Measurements from ENCODE around the gene MAST4.
"Not testable (repeated sequence)": the region's sequence is repeated elsewhere in the genome, so short reads cannot be mapped to it uniquely, and the experiment has no call there.

The MAST4 gene

GRCh38 chr5:67102708-67103107 is 506.5 kb downstream of the MAST4 start:
- DNase-seq: no peak

- DNase-seq: no peak
Observed at GRCh38 chr5:67104859-67105258, 508.7 kb downstream of the MAST4 start.

GRCh38 chr5:67105270-67105669 is 509.1 kb downstream of the MAST4 start:
- DNase-seq: no peak

GRCh38 chr5:67106626-67107342 is 510.6 kb downstream of the MAST4 start:
- DNase-seq: no peak

- DNase-seq: no peak
Observed at GRCh38 chr5:67111779-67112178, 515.6 kb downstream of the MAST4 start.

DNA sequence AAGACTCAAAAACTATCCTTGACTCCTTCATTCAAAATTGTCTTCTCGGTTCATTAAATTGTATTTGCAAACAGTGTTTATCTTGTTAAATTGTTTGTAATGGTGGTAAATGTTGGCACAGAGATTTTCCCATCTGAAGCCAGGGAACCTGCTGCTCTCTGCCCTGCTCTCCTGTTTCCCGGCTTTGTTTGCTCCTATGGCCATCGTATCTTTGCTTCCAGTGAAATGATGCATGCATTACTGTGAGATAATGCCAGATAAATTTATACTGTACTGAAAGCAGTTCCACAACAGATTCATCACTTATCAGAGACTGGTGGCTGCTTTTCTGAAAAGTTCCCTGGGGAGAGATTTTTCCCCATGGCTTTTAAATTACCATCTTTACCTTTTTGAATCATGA is 519.1 kb downstream of the MAST4 start:
- no peak for DNase-seq

DNA sequence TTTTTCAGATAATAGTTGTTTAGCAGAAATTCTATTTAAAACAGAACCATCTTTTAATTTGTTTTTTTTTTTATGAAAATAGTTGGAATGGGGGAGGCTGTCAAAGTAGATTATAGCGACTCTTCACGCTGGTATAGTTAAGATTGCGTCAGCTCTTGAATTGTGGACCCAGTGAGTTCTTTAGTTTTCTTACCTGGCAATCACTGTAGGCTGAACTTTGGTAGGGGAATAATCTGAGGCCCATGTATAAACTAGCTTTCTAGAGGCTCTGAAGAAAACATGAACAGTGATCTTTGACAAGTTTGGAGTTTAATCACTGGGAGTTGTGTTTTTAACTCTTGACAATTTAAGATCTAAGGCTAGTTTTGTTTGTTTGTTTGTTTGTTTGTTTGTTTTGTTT is 519.6 kb downstream of the MAST4 start:
- DNase-seq: no peak

DNA sequence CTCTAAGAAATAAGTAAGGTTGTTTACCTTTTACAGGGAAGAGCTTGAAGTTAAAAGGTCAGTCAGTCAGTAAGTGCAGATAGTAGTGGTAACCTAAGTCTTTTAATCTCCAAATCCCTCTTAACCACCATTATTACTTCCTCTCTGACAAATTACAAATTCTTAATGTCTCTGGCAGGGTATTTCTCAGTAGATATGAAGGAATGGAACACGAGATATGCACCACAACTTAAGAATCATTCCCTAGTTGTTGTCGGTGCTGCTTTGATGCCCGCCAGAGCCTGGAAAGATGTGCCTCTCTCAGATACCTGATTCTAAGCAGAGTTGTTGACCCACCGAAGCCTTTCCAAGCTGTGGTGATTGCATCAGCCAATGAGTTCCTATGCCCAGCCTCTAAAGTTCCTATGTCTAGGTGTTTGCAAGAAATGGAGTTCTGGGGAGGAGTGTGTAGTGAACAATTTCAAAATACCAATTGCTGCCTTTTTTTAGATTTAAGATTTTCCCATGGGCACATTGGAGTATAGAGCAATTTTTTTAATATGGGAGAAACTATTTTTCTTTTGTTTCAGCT is 521.9 kb downstream of the MAST4 start:
- no peak for DNase-seq

DNA sequence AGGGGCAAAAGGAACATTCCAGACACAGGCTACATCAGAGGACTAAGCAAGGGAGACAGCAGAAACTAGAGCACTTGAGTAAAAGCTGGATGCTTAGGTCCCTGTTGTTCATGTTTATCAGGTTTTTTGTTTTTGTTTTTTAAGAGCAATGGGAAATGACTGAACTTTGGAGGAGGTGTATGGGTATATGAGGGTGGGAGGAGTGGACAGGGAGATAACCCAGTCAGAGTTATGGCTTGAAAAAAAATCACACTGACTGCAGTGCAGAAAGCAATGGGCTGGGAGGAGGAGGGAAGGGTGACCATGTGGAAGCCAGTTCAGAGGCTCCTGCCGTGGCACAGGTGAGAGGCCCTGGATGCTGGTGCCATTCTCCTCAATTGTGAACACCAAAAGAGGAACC is 522.8 kb downstream of the MAST4 start:
- DNase-seq: no peak

- no peak for DNase-seq
Observed at GRCh38 chr5:67120032-67120431, 523.8 kb downstream of the MAST4 start.

- no peak for DNase-seq
Observed at GRCh38 chr5:67123819-67124218, 527.6 kb downstream of the MAST4 start.

DNA sequence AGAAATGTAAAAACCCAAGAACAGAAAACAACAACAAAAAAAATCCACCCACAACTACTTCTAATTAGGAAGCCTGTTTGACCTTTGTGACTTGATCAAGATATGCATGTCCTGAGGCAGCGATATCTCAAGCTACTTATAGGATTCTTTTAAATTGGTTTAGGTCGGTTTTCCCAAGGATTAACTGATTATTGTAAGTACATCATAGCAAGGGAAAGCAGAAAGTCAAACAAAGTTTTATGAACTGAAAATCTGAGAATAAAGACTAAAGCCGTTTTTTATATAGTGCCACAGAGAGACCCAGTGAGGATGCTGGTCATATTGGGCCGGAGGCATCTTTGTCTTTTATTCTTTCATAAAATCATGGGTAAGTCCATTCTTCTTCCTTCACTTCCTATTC is 528.4 kb downstream of the MAST4 start:
- no peak for DNase-seq

GRCh38 chr5:67127347-67127895 is 531.2 kb downstream of the MAST4 start:
- not testable (repeated sequence) for DNase-seq

- no peak for DNase-seq
Observed at GRCh38 chr5:67129768-67130167, 533.6 kb downstream of the MAST4 start.

GRCh38 chr5:67133217-67133616 is 537.0 kb downstream of the MAST4 start:
- no peak for DNase-seq

DNA sequence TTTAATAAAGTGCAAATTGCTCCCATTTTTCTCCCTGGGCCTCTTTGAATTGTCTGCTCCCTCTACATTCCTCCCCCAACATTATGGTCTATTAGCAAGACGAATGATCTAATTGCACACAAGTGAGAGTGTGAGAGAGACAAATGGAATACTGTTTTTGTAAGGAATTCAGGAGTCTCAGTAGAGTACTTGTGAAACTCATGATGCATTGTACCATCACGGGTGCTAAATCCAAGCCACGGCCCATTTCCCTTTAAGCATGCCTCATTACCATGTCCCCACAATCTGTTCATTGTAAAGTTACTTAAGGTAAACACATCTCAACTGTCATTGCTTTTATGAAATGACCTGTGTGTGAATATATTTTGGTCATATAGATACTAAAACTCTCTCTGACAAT is 537.6 kb downstream of the MAST4 start:
- DNase-seq: no peak

- no peak for DNase-seq
Observed at GRCh38 chr5:67135381-67135984, 539.3 kb downstream of the MAST4 start.

DNA sequence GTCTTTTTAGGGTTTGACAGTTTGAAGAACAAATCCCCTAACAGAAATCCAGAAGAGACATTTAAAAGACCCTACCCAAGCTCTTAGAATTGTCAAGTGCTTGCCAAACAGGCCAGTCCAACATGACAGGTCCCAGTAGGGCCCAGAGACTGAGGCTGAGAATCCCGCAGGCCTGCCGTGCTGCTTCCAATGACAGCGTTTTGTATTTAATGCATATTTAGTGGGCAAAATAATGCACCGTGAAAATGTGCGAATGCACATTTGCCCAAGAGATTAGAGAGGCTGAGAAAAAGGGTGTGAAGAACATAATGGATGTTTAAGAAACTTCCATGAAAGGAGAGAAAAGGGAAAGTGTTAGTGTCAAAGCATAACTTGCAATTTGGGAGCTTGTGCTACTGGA is 542.8 kb downstream of the MAST4 start:
- DNase-seq: no peak

GRCh38 chr5:67140413-67140812 is 544.2 kb downstream of the MAST4 start:
- DNase-seq: no peak

GRCh38 chr5:67141644-67142043 is 545.5 kb downstream of the MAST4 start:
- no peak for DNase-seq

GRCh38 chr5:67142816-67143215 is 546.6 kb downstream of the MAST4 start:
- no peak for DNase-seq

GRCh38 chr5:67143549-67143948 is 547.4 kb downstream of the MAST4 start:
- no peak for DNase-seq

- DNase-seq: no peak
Observed at GRCh38 chr5:67144183-67144639, 548.0 kb downstream of the MAST4 start.

GRCh38 chr5:67146574-67146973 is 550.4 kb downstream of the MAST4 start:
- DNase-seq: no peak
